Astrocyte (in vitro differentiated cells and primary cell): ENCODE data around the gene GABPB1. TPM values are rescaled to one million over a fixed set of nuclear protein-coding genes. Genes with fewer than 3 reads are reported as not detected.

ENCODE experiments used
- DNase-seq: peaks from one replicate; pipeline ENCODE4 v3.0.0-alpha.2; 2010; ENCODE audit warnings: low read depth
- FAIRE-seq: peaks from 2 replicates; lab custom pipeline; 2011; peaks lifted over from hg19 to GRCh38; lab: Jason Lieb, UNC
- H2AFZ ChIP-seq: 2 replicates; pipeline ENCODE4 v1.6.0; 2012; ENCODE audit warnings: low read depth, low read length, inconsistent platforms
- H3K27ac ChIP-seq: 2 replicates; pipeline ENCODE4 v1.5.1; 2011; ENCODE audit warnings: low read depth, low read length, inconsistent platforms
- H3K27me3 ChIP-seq: 2 replicates; pipeline ENCODE4 v1.6.0; 2011; ENCODE audit warnings: low read length, inconsistent platforms; ENCODE audit not compliant: insufficient read depth
- H3K36me3 ChIP-seq: 2 replicates; pipeline ENCODE4 v1.5.1; 2011; ENCODE audit warnings: low read length, inconsistent platforms; ENCODE audit not compliant: insufficient read depth
- H3K4me1 ChIP-seq: 2 replicates; pipeline ENCODE4 v1.5.1; 2011; ENCODE audit warnings: low read length, inconsistent platforms; ENCODE audit not compliant: insufficient read depth
- H3K4me2 ChIP-seq: 2 replicates; pipeline ENCODE4 v1.6.0; 2012; ENCODE audit warnings: low read length, inconsistent platforms
- H3K4me3 ChIP-seq: 2 replicates; pipeline ENCODE4 v1.5.1; 2011; ENCODE audit warnings: low read depth, mild to moderate bottlenecking, low read length, inconsistent platforms; ENCODE audit not compliant: insufficient read depth
- H3K79me2 ChIP-seq: 2 replicates; pipeline ENCODE4 v1.6.0; 2012; ENCODE audit warnings: mild to moderate bottlenecking, low read length, inconsistent platforms; ENCODE audit not compliant: insufficient read depth
- H3K9ac ChIP-seq: 2 replicates; pipeline ENCODE4 v1.6.0; 2012; ENCODE audit warnings: mild to moderate bottlenecking, low read length, inconsistent platforms
- H3K9me3 ChIP-seq: 2 replicates; pipeline ENCODE4 v1.5.1; 2012; ENCODE audit warnings: low read depth, mild to moderate bottlenecking, low read length, inconsistent platforms; ENCODE audit not compliant: insufficient read depth
- H4K20me1 ChIP-seq: 2 replicates; pipeline ENCODE4 v1.6.0; 2012; ENCODE audit warnings: low read length, inconsistent platforms; ENCODE audit not compliant: insufficient read depth
- H3K27ac Mint-ChIP-seq: one replicate; pipeline ENCODE4 v1.8.0; 2021; ENCODE audit warnings: mild to moderate bottlenecking, mixed read lengths; ENCODE audit not compliant: unreplicated experiment
- H3K27me3 Mint-ChIP-seq: one replicate; pipeline ENCODE4 v1.8.0; 2021; ENCODE audit warnings: low read depth, mixed read lengths; ENCODE audit not compliant: unreplicated experiment
- H3K36me3 Mint-ChIP-seq: one replicate; pipeline ENCODE4 v1.8.0; 2021; ENCODE audit warnings: low read depth, mixed read lengths; ENCODE audit not compliant: unreplicated experiment
- H3K4me1 Mint-ChIP-seq: one replicate; pipeline ENCODE4 v1.8.0; 2021; ENCODE audit warnings: low read depth, mixed read lengths; ENCODE audit not compliant: unreplicated experiment
- H3K4me3 Mint-ChIP-seq: one replicate; pipeline ENCODE4 v1.8.0; 2021; ENCODE audit warnings: mild to moderate bottlenecking, moderate library complexity, mixed read lengths; ENCODE audit not compliant: unreplicated experiment
- H3K9me3 Mint-ChIP-seq: one replicate; pipeline ENCODE4 v1.8.0; 2021; ENCODE audit warnings: mild to moderate bottlenecking, mixed read lengths; ENCODE audit not compliant: unreplicated experiment
- CTCF ChIP-seq: IDR thresholded peaks from 2 replicates; pipeline ENCODE4 v1.5.1; 2011; ENCODE audit warnings: low read depth, mild to moderate bottlenecking, inconsistent platforms, low read length, moderate library complexity; ENCODE audit not compliant: insufficient read depth
- EZH2 ChIP-seq: IDR thresholded peaks from 2 replicates; pipeline ENCODE4 v1.6.1; 2012; ENCODE audit warnings: mild to moderate bottlenecking, low read length, inconsistent platforms; ENCODE audit not compliant: insufficient read depth
- total RNA-seq: library from RNA; stranded (reverse); gene quantifications from 2 replicates; pipeline ENCODE4 v1.2.1, GENCODE V29; 2021

GABPB1 gene
- total RNA-seq, 1 donor from 2014 or later, result 33.5 TPM

DNA sequence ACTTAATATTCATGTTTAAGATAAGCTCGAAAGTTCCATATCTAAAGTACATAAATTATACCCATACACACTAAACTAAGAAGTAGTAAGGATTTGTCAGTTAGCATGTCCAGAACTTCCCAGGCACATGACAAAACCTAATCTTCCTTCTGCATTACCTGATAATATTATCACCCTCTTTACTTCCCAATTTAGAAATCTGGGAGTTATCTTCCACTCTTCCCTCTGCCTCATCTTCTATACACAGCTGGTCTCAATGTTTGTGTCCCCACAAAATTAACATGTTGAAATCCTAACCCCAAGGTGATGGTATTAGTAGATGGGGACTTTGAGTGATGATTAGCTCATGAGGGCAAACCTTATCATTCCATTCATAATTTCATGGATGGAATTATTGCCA lies 15.3 kb downstream of the GABPB1 start:
- Histone ChIP-seq H3K27me3 (no peaks in the 10 kb centered on the region), H4K20me1 (peaks cover 13% of the 10 kb centered on the region), H3K36me3 (no peaks in the 10 kb centered on the region), H3K27ac (no peak overlapping the region), H3K9ac (no peak overlapping the region), H2AFZ (no peak overlapping the region), H3K9me3 (no peaks in the 10 kb centered on the region), H3K4me2 (no peak overlapping the region), H3K4me3 (no peak overlapping the region), H3K79me2 (peaks cover 35% of the 10 kb centered on the region), H3K4me1 (no peaks in the 10 kb centered on the region)
- TF ChIP-seq CTCF (no peak), EZH2 (no peak)
- no peak overlapping the region for H3K4me3 Mint-ChIP-seq
- no peaks in the 10 kb centered on the region for H3K9me3 Mint-ChIP-seq
- H3K36me3 Mint-ChIP-seq, result no peaks in the 10 kb centered on the region
- H3K4me1 Mint-ChIP-seq, result no peaks in the 10 kb centered on the region
- DNase-seq (no peak), FAIRE-seq (no peak)
- H3K27me3 Mint-ChIP-seq, result no peaks in the 10 kb centered on the region
- H3K27ac Mint-ChIP-seq, result no peak overlapping the region

DNA sequence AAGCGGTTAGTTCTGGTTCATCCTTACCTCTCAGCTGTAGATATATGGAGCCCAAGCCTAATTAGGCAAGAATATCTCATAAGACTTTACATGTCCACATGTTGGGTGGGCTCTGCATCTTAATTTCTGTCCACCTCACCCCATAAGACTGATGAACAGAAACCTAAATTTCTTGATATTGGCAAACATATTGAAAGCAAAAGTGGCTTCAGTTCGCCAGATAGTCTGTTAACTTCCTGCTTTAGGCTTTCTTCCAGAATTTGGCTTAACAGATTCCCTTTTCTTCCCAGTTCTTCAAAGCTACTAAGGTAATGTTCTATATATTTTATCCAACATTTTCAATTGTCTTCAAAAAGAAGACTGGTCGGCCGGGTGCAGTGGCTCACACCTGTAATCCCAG lies 19.7 kb downstream of the GABPB1 start:
- Histone ChIP-seq H3K27ac (no peak overlapping the region), H2AFZ (no peak overlapping the region), H3K9ac (no peak overlapping the region), H3K36me3 (no peaks in the 10 kb centered on the region), H3K4me2 (no peak overlapping the region), H3K79me2 (peaks cover 15% of the 10 kb centered on the region), H3K27me3 (no peaks in the 10 kb centered on the region), H3K4me3 (no peak overlapping the region), H4K20me1 (peaks cover 13% of the 10 kb centered on the region), H3K4me1 (no peaks in the 10 kb centered on the region), H3K9me3 (no peaks in the 10 kb centered on the region)
- TF ChIP-seq CTCF (no peak), EZH2 (no peak)
- Mint-ChIP-seq H3K9me3 (no peaks in the 10 kb centered on the region), H3K27me3 (no peaks in the 10 kb centered on the region), H3K36me3 (no peaks in the 10 kb centered on the region), H3K4me1 (no peaks in the 10 kb centered on the region), H3K27ac (no peak overlapping the region), H3K4me3 (no peak overlapping the region)
- FAIRE-seq (no peak), DNase-seq (no peak)

DNA sequence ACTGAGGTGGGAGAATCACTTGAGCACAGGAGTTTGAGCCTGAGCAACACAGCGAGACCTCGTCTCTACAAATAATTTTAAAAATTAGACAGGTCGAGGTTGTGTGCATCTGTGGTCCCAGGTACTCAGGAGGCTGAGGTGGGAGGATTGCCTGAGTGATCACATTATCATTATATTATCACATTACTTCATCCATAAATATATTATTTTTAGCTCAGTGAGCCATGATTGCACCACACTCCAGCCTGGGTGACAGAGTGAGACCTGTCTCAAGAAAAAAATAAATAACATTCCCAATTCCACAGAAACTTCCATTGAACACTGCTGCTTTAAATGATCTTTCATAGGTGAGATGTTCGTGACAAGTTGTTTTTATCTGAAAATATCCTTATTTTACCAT lies 21.8 kb downstream of the GABPB1 start:
- H2AFZ ChIP-seq, result no peak overlapping the region
- H3K36me3 ChIP-seq, result no peaks in the 10 kb centered on the region
- Mint-ChIP-seq H3K36me3 (no peaks in the 10 kb centered on the region), H3K27ac (no peak overlapping the region), H3K4me3 (no peak overlapping the region), H3K9me3 (no peaks in the 10 kb centered on the region), H3K27me3 (no peaks in the 10 kb centered on the region), H3K4me1 (no peaks in the 10 kb centered on the region)
- no peak overlapping the region for H3K4me3 ChIP-seq
- no peaks in the 10 kb centered on the region for H3K9me3 ChIP-seq
- FAIRE-seq (no peak), DNase-seq (no peak)
- no peaks in the 10 kb centered on the region for H3K27me3 ChIP-seq
- H3K9ac ChIP-seq, result no peak overlapping the region
- no peak overlapping the region for H3K27ac ChIP-seq
- H3K79me2 ChIP-seq, result peaks cover 14% of the 10 kb centered on the region
- no peak overlapping the region for H3K4me2 ChIP-seq
- TF ChIP-seq EZH2, result no peak
- TF ChIP-seq CTCF, result no peak
- H4K20me1 ChIP-seq, result peaks cover 7% of the 10 kb centered on the region
- H3K4me1 ChIP-seq, result no peaks in the 10 kb centered on the region
